Measurements from ENCODE around the gene DHX35.

- TF ChIP-seq CTCF (conservative IDR thresholded peaks at IDR 0.05; ENCODE audit: low read depth, low read length) (no peak), EZH2 (IDR thresholded peaks at IDR 0.05; ENCODE audit: borderline replicate concordance, low read depth, low read length, poor library complexity, severe bottlenecking) (no peak)
These were observed 83.5 kb downstream of the DHX35 start for GRCh38 chr20:39045676-39046075.

Data from A673 (cell line).